K562 (cell line): ENCODE measurements around the gene ARHGAP42. TPM values are rescaled to one million over a fixed set of nuclear protein-coding genes. Genes with fewer than 3 reads are reported as not detected.

Experiments used
- ATAC-seq: fragments of 200-7000 bp; cut with Tn5 transposase; 3 replicates; pipeline ENCODE4 v1.9.1; 2020; ENCODE audit warnings: moderate library complexity
- BruUV-seq: library from RNA; stranded (reverse); fragments of 400-500 nt; replicated peaks from 2 replicates; lab custom pipeline; 2021; lab: Mats Ljungman, UMichigan
- CTCF ChIA-PET: fragments of 300-600 bp; formaldehyde crosslinking; extraction: SDS; loops from one replicate; lab custom pipeline; 2021; ENCODE audit warnings: low intra/inter-chr PET ratio; lab: Yijun Ruan, JAX
- POLR2A ChIA-PET: fragments of 300-600, 350-650 bp; sonication (Branson Sonifier 250); formaldehyde crosslinking; extraction: SDS; loops from one replicate; lab custom pipeline; 2021; ENCODE audit warnings: antibody characterized with exemption, inconsistent platforms; lab: Yijun Ruan, JAX
- DNase-seq, 4 experiments: peaks; one replicate each; pipeline versions ENCODE4 v3.0.0 to v3.0.0-alpha.2; 2011 to 2018; ENCODE audit warnings: low spot score in 3 of 4, mixed read lengths in 3 of 4; ENCODE audit errors: extremely low read depth in 1 of 4
- FAIRE-seq: peaks from 2 replicates; lab custom pipeline; 2011; peaks lifted over from hg19 to GRCh38; lab: Jason Lieb, UNC
- H2AFZ ChIP-seq: 2 replicates; pipeline ENCODE4 v1.6.0; 2011; ENCODE audit warnings: low read depth, low read length, control low read depth, inconsistent platforms
- H3K27ac ChIP-seq: fragments of 200-600 bp; 3 replicates; pipeline ENCODE4 v1.8.0; 2011; ENCODE audit warnings: low read depth, mild to moderate bottlenecking, control low read depth, inconsistent platforms, low read length, moderate library complexity, mixed read lengths; ENCODE audit errors: extremely low read depth
- H3K27me3 ChIP-seq, 2 experiments: fragments of 300-600 bp in 1 of 2; 2 replicates in 1 of 2; 3 replicates in 1 of 2; pipeline versions ENCODE4 v1.6.0 to v1.8.0; 2011; ENCODE audit warnings: inconsistent platforms in 2 of 2, low read length in 2 of 2, mild to moderate bottlenecking in 1 of 2, mixed read lengths in 1 of 2, moderate library complexity in 1 of 2; ENCODE audit not compliant: control insufficient read depth in 2 of 2, insufficient read depth in 2 of 2
- H3K36me3 ChIP-seq: fragments of 300-600 bp; 3 replicates; pipeline ENCODE4 v1.8.0; 2011; ENCODE audit warnings: mild to moderate bottlenecking, low read length, inconsistent platforms; ENCODE audit not compliant: control insufficient read depth, insufficient read depth
- H3K4me1 ChIP-seq, 2 experiments: fragments of 200-600 bp in 1 of 2; replicated peaks in 1 of 2; 2 replicates in 1 of 2; 3 replicates in 1 of 2; pipeline versions ENCODE4 v1.5.1 to v1.8.0; 2011; ENCODE audit warnings: inconsistent platforms in 2 of 2, low read length in 2 of 2, mild to moderate bottlenecking in 1 of 2, mixed read lengths in 1 of 2, moderate library complexity in 1 of 2; ENCODE audit not compliant: control insufficient read depth in 2 of 2, insufficient read depth in 2 of 2
- H3K4me2 ChIP-seq: 2 replicates; pipeline ENCODE4 v1.6.1; 2011; ENCODE audit warnings: low read length, control low read depth, inconsistent platforms, mixed read lengths; ENCODE audit not compliant: insufficient read depth
- H3K4me3 ChIP-seq: fragments of 200-600 bp; sonication (generic), shearing (Covaris generic); 2 replicates; pipeline ENCODE4 v1.5.1; 2016; ENCODE audit warnings: control low read depth, inconsistent platforms
- H3K79me2 ChIP-seq: fragments of 200-600 bp; 3 replicates; pipeline ENCODE4 v1.8.0; 2011; ENCODE audit warnings: low read length, inconsistent platforms; ENCODE audit not compliant: control insufficient read depth, insufficient read depth
- H3K9ac ChIP-seq, 2 experiments: 2 replicates each; pipeline versions ENCODE4 v1.6.0 to v1.6.1; 2011; ENCODE audit warnings: low read depth in 2 of 2, low read length in 2 of 2, control low read depth in 1 of 2, inconsistent platforms in 1 of 2, mild to moderate bottlenecking in 1 of 2, mixed read lengths in 1 of 2; ENCODE audit not compliant: insufficient read depth in 1 of 2
- H3K9me1 ChIP-seq: one replicate; pipeline ENCODE4 v1.6.0; 2011; ENCODE audit warnings: inconsistent platforms, mild to moderate bottlenecking, low read length, moderate library complexity; ENCODE audit not compliant: control insufficient read depth, insufficient read depth
- H3K9me3 ChIP-seq: replicated peaks from 2 replicates; pipeline ENCODE4 v1.5.1; 2011; ENCODE audit warnings: low read depth, low read length, inconsistent platforms; ENCODE audit not compliant: control insufficient read depth, insufficient read depth
- H4K20me1 ChIP-seq: replicated peaks from 2 replicates; pipeline ENCODE4 v1.6.1; 2011; ENCODE audit warnings: low read length, inconsistent platforms, mixed read lengths; ENCODE audit not compliant: control insufficient read depth, insufficient read depth
- ARID1B ChIP-seq: fragments of 450-650 bp; IDR thresholded peaks from 2 replicates; pipeline ENCODE4 v1.6.1; 2016; ENCODE audit warnings: antibody characterized with exemption, mild to moderate bottlenecking, inconsistent platforms
- ATF2 ChIP-seq: sonication (generic); formaldehyde crosslinking; IDR thresholded peaks from 2 replicates; pipeline ENCODE4 v1.8.1; 2022; ENCODE audit warnings: missing genetic modification reagents
- CAMTA2 ChIP-seq: fragments of 250-450 bp; sonication (Bioruptor Pico); conservative IDR thresholded peaks from 2 replicates; pipeline ENCODE4 v1.5.1; 2022
- CTBP1 ChIP-seq: fragments of 450-650 bp; IDR thresholded peaks from 2 replicates; pipeline ENCODE4 v1.6.1; 2016; ENCODE audit warnings: borderline replicate concordance
- EHMT2 ChIP-seq: fragments of 450-650 bp; IDR thresholded peaks from 2 replicates; pipeline ENCODE4 v1.6.1; 2018; ENCODE audit warnings: antibody characterized with exemption
- ELF4 ChIP-seq: fragments of 450-650 bp; formaldehyde crosslinking; IDR thresholded peaks from 2 replicates; pipeline ENCODE4 v1.4.0; 2022; ENCODE audit warnings: missing genetic modification characterization
- ETV1 ChIP-seq: fragments of 450-650 bp; conservative IDR thresholded peaks from 2 replicates; pipeline ENCODE4 v1.6.1; 2016; ENCODE audit warnings: missing genetic modification characterization, control low read depth, low read depth, missing compliant biosample characterization
- KAT8 ChIP-seq: fragments of 450-650 bp; IDR thresholded peaks from 2 replicates; pipeline ENCODE4 v1.6.1; 2016; ENCODE audit warnings: low read depth, mild to moderate bottlenecking
- NCOA4 ChIP-seq: fragments of 450-650 bp; IDR thresholded peaks from 2 replicates; pipeline ENCODE4 v1.6.1; 2018; ENCODE audit warnings: mild to moderate bottlenecking; ENCODE audit not compliant: partially characterized antibody
- NEUROD1 ChIP-seq: fragments of 150-350 bp; IDR thresholded peaks from 2 replicates; pipeline ENCODE4 v1.6.1; 2014; ENCODE audit warnings: borderline replicate concordance, low read length, low read depth; ENCODE audit not compliant: partially characterized antibody
- NFYB ChIP-seq: IDR thresholded peaks from 2 replicates; pipeline ENCODE4 v1.6.1; 2011; ENCODE audit warnings: mild to moderate bottlenecking, moderate library complexity; ENCODE audit not compliant: insufficient read length; ENCODE audit errors: extremely low read depth
- STAG1 ChIP-seq: sonication (generic); formaldehyde crosslinking; IDR thresholded peaks from 2 replicates; pipeline ENCODE4 v1.5.0; 2020; ENCODE audit warnings: missing genetic modification reagents, borderline replicate concordance
- TEAD2 ChIP-seq: fragments of 450-650 bp; IDR thresholded peaks from 2 replicates; pipeline ENCODE4 v1.6.1; 2016; ENCODE audit warnings: missing genetic modification characterization, control low read depth, missing compliant biosample characterization
- WHSC1 ChIP-seq: IDR thresholded peaks from one replicate; pipeline ENCODE4 v1.6.1; 2012; ENCODE audit warnings: low read length, control low read depth, inconsistent platforms
- ZNF134 ChIP-seq: fragments of 250-450 bp; sonication (Bioruptor Pico); conservative IDR thresholded peaks from 2 replicates; pipeline ENCODE4 v1.4.0; 2020
- ZNF23 ChIP-seq: fragments of 250-450 bp; sonication (Bioruptor Pico); IDR thresholded peaks from 2 replicates; pipeline ENCODE4 v1.4.0; 2020; ENCODE audit warnings: mild to moderate bottlenecking
- ZNF354B ChIP-seq: fragments of 250-450 bp; sonication (Bioruptor Pico); IDR thresholded peaks from 2 replicates; pipeline ENCODE4 v1.4.0; 2020
- ZSCAN32 ChIP-seq: fragments of 450-650 bp; formaldehyde crosslinking; IDR thresholded peaks from 2 replicates; pipeline ENCODE4 v1.4.0; 2020; ENCODE audit warnings: mild to moderate bottlenecking, moderate library complexity
- WGBS: fragments of 100-300 bp; shearing (Covaris generic); methylation state at CpG from one replicate; pipeline ENCODE4 v1.1.6; 2016; ENCODE audit warnings: low coverage, mixed read lengths; ENCODE audit not compliant: insufficient coverage; ENCODE audit errors: missing lambda C conversion rate; 5-methylcytosine and 5-hydroxymethylcytosine counted together
- in situ Hi-C: fragments of 300-500 bp; cut with MboI; formaldehyde crosslinking; loops from 4 replicates; pipeline ENCODE4 v1.15.0; 2018; ENCODE audit warnings: inconsistent platforms, mixed read lengths
- intact Hi-C: fragments of 100-400 bp; cut with micrococcal nuclease; formaldehyde crosslinking; loops from 2 replicates; pipeline ENCODE4 v1.14.2; 2022
- polyA plus RNA-seq, 8 experiments: library from polyadenylated mRNA; depleted of rRNA in 4 of 8; stranded (reverse) in 5 of 8; unstranded in 3 of 8; fragments of >200 nt; fragmentation: Nextera tagmentation in 2 of 8; fragmentation: Illumina TruSeq in 1 of 8; extraction: Ambion mirVana in 2 of 8; extraction: Trizol in 1 of 8; gene quantifications; 2 replicates each; pipeline versions ENCODE4 v1.2.1 to v1.2.3, GENCODE V29; 2011 to 2014; ENCODE audit warnings: inconsistent platforms in 1 of 8, missing spikeins in 1 of 8
- total RNA-seq, 7 experiments: library from RNA; depleted of rRNA in 6 of 7; stranded (reverse); fragments of >200 nt in 6 of 7; fragmentation: Illumina TruSeq in 2 of 7; extraction: Trizol in 2 of 7; gene quantifications; 2 replicates each; pipeline versions ENCODE4 v1.2.1 to v1.2.3, GENCODE V29; 2011 to 2021; ENCODE audit warnings: low replicate concordance in 1 of 7

Gene ARHGAP42
- total and polyA plus RNA-seq, 9 of the 15 experiments (the other 6 are each of a cell fraction or from before 2014, with no cell fraction given): 0.95 to 6.1 (median 2.4) TPM

DNA sequence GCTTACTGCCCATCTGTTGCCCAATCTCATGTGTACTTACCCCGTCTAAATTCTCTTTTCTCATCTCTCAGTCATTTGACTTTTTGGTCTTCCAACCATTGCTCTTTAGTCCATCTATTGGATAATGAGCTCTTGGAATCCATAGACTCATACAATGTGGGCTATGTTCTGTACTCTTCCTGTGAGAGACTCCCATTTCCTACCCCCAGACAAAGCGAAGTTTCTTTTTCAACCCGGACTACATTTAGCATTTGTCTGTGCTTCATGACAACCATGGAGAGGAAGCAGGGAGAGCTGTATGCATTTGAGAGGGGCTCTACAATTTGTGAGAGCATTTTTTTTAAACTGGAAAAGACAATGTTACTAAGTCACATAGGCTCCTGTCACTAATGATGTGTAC is 4.0 kb upstream of the ARHGAP42 start:
- ChIA-PET CTCF (no interaction called here), POLR2A (no interaction called here)
- Histone ChIP-seq H3K27ac (no peak overlapping the region), H3K9me3 (no peaks in the 10 kb centered on the region), H3K4me3 (no peak overlapping the region), H2AFZ (no peak overlapping the region), H3K27me3 (no peaks in the 10 kb centered on the region), H3K9ac (no peak overlapping the region), H3K36me3 (no peaks in the 10 kb centered on the region), H4K20me1 (no peaks in the 10 kb centered on the region), H3K9me1 (no peaks in the 10 kb centered on the region), H3K4me1 (peaks cover 2 to 12% of the 10 kb centered on the region in 2 experiments; a peak in 4 of 5 replicates), H3K4me2 (no peak overlapping the region), H3K79me2 (no peaks in the 10 kb centered on the region)
- DNase-seq (no peak), FAIRE-seq (no peak), ATAC-seq (no peak)
- TF ChIP-seq ELF4: no peak
- no peak for TF ChIP-seq NEUROD1
- TF ChIP-seq ZSCAN32 (CRISPR knock-in tag): no peak
- no peak for TF ChIP-seq CTBP1
- no peak for TF ChIP-seq ZNF354B (CRISPR knock-in tag)
- TF ChIP-seq STAG1 (CRISPR knock-in tag): no peak
- no peak for TF ChIP-seq TEAD2
- no peak for TF ChIP-seq KAT8
- no peak for TF ChIP-seq NCOA4
- TF ChIP-seq EHMT2: no peak
- TF ChIP-seq NFYB: no peak
- no peak for TF ChIP-seq ZNF134
- TF ChIP-seq CAMTA2 (CRISPR knock-in tag): no peak
- TF ChIP-seq ETV1 (tag): no peak
- no peak for TF ChIP-seq ZNF23
- TF ChIP-seq ARID1B: no peak
- no peak for TF ChIP-seq WHSC1
- TF ChIP-seq ATF2 (CRISPR knock-in tag): no peak
- WGBS: 30% methylated on average over 3 of the region's 3 CpGs
- no TSS peak for BruUV-seq
- in situ Hi-C loops (no loop called here), intact Hi-C loops (loop anchor here (2.0 to 5.0 kb wide), 2 partner anchors 106 to 172 kb away; no protein-coding TSS in a partner anchor)
